Loucy (cell line): ENCODE results near the gene YY1AP1.

Experiments used
- EZH2phosphoT487 ChIP-seq: fragments of 200-600 bp; IDR thresholded peaks from 2 replicates; pipeline ENCODE4 v1.6.1; 2018; ENCODE audit warnings: antibody characterized with exemption, mild to moderate bottlenecking, moderate library complexity, borderline replicate concordance
- TF ChIP-seq, protein P1 (sequence below): fragments of 200-600 bp; sonication (generic); conservative IDR thresholded peaks from 2 replicates; pipeline ENCODE4 v1.5.1; 2014; ENCODE audit warnings: mild to moderate bottlenecking, antibody characterized with exemption, low read length

DNA sequence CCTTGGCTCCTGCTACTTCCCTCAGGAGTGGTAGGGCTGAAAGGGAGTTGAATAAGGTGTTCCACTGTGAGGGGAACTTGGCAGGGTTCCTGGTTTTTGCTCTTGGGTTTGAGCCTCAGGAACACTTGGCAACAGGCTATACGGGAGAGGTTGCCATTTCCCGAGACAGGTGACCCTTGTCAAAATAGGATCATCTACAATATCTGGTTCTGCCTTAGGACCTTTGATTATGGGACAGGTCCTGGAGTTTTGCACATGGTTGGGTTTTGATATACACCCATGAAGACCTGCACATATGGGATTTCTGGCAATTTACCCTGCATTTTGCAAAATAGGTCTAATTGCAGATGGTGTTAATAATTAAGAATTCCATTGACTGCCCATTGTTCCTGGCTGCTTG lies 31.1 kb downstream of the YY1AP1 start:
- TF ChIP-seq, protein P1, sequence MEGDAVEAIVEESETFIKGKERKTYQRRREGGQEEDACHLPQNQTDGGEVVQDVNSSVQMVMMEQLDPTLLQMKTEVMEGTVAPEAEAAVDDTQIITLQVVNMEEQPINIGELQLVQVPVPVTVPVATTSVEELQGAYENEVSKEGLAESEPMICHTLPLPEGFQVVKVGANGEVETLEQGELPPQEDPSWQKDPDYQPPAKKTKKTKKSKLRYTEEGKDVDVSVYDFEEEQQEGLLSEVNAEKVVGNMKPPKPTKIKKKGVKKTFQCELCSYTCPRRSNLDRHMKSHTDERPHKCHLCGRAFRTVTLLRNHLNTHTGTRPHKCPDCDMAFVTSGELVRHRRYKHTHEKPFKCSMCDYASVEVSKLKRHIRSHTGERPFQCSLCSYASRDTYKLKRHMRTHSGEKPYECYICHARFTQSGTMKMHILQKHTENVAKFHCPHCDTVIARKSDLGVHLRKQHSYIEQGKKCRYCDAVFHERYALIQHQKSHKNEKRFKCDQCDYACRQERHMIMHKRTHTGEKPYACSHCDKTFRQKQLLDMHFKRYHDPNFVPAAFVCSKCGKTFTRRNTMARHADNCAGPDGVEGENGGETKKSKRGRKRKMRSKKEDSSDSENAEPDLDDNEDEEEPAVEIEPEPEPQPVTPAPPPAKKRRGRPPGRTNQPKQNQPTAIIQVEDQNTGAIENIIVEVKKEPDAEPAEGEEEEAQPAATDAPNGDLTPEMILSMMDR: no peak
- no peak for TF ChIP-seq EZH2phosphoT487
